Loucy (cell line): ENCODE data around the gene CNP.

Experiments
- CTCF ChIP-seq: fragments of 200-600 bp; sonication (generic); conservative IDR thresholded peaks from 2 replicates; pipeline ENCODE4 v1.5.1; 2014; ENCODE audit warnings: mild to moderate bottlenecking, antibody characterized with exemption, low read length
- EZH2phosphoT487 ChIP-seq: fragments of 200-600 bp; IDR thresholded peaks from 2 replicates; pipeline ENCODE4 v1.6.1; 2018; ENCODE audit warnings: antibody characterized with exemption, mild to moderate bottlenecking, moderate library complexity, borderline replicate concordance

DNA sequence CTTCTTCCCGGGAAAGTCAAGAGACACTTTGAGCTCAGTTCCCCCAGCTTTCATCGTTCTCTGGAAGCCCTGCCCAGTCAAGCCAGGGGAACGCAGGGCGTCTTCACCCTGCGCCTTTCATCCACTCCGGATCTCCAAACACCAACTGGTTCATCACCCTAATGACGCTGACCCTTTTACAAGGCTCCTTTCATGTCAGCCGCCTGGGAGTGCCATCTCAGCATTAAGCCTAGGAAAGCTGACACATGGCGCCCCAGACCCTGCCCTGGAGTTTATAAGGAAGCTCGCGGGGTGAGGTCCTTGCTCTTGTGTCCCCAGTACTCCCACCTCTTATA lies 51.2 kb downstream of the CNP start:
- TF ChIP-seq EZH2phosphoT487 (no peak), CTCF (no peak)
